GM12878 (cell line): Measurements from ENCODE around the gene EVX2. TPM values are rescaled to one million over a fixed set of nuclear protein-coding genes. Genes with fewer than 3 reads are reported as not detected.

Experiments used
- ATAC-seq: fragments of 200-7000 bp; cut with Tn5 transposase; 3 replicates; pipeline ENCODE4 v1.9.1; 2020; ENCODE audit warnings: mild to moderate bottlenecking, moderate library complexity
- BruUV-seq: library from RNA; stranded (reverse); fragments of 400-500 nt; replicated peaks from 2 replicates; lab custom pipeline; 2021; lab: Mats Ljungman, UMichigan
- CTCF ChIA-PET: fragments of 300-600 bp; sonication (Branson Sonifier 250); formaldehyde crosslinking; extraction: SDS; loops from one replicate; lab custom pipeline; 2021; ENCODE audit warnings: inconsistent platforms; lab: Yijun Ruan, JAX
- POLR2A ChIA-PET: fragments of 350-600 bp; formaldehyde crosslinking; extraction: SDS; loops from one replicate; lab custom pipeline; 2021; ENCODE audit warnings: inconsistent platforms; lab: Charles Lee
- RAD21 ChIA-PET: fragments of 300-600 bp; sonication (Branson Sonifier 250); formaldehyde crosslinking; loops from one replicate; lab custom pipeline; 2023; ENCODE audit warnings: antibody characterized with exemption; ENCODE audit not compliant: unreplicated experiment; lab: Charles Lee
- SMC1A ChIA-PET: fragments of 300-600 bp; sonication (Branson Sonifier 250); formaldehyde crosslinking; loops from one replicate; lab custom pipeline; 2023; ENCODE audit not compliant: unreplicated experiment, uncharacterized antibody; lab: Charles Lee
- DNase-seq: peaks from one replicate; pipeline ENCODE4 v3.0.0-alpha.2; 2011; ENCODE audit warnings: low read depth, low spot score
- FAIRE-seq: peaks from 3 replicates; lab custom pipeline; 2011; peaks lifted over from hg19 to GRCh38; lab: Jason Lieb, UNC
- H2AFZ ChIP-seq: 2 replicates; pipeline ENCODE4 v1.6.0; 2011; ENCODE audit warnings: low read depth, low read length, control low read depth; ENCODE audit not compliant: control insufficient read depth
- H3K27ac ChIP-seq: 2 replicates; pipeline ENCODE4 v1.5.1; 2011; ENCODE audit warnings: control low read depth; ENCODE audit not compliant: control insufficient read depth, insufficient read depth
- H3K27me3 ChIP-seq, 2 experiments: replicated peaks in 1 of 2; 2 replicates each; pipeline versions ENCODE4 v1.6.0 to v1.6.1; 2011; ENCODE audit warnings: low read length in 1 of 2; ENCODE audit not compliant: control insufficient read depth in 2 of 2, insufficient read depth in 2 of 2
- H3K36me3 ChIP-seq, 2 experiments: 2 replicates each; pipeline ENCODE4 v1.5.1; 2011; ENCODE audit warnings: low read length in 1 of 2; ENCODE audit not compliant: control insufficient read depth in 2 of 2, insufficient read depth in 2 of 2
- H3K4me1 ChIP-seq: 2 replicates; pipeline ENCODE4 v1.6.1; 2011; ENCODE audit warnings: mild to moderate bottlenecking, low read length, moderate library complexity, mixed read lengths; ENCODE audit not compliant: control insufficient read depth, insufficient read depth
- H3K4me2 ChIP-seq: 2 replicates; pipeline ENCODE4 v1.6.0; 2011; ENCODE audit warnings: control low read depth; ENCODE audit not compliant: control insufficient read depth, insufficient read depth
- H3K4me3 ChIP-seq: fragments of 200-600 bp; sonication (generic); 2 replicates; pipeline ENCODE4 v1.5.1; 2016
- H3K79me2 ChIP-seq: 2 replicates; pipeline ENCODE4 v1.6.0; 2011; ENCODE audit warnings: low read length; ENCODE audit not compliant: control insufficient read depth, insufficient read depth
- H3K9ac ChIP-seq: 2 replicates; pipeline ENCODE4 v1.8.0; 2011; ENCODE audit warnings: low read length, control low read depth, mixed read lengths; ENCODE audit not compliant: control insufficient read depth, insufficient read depth
- H3K9me3 ChIP-seq: replicated peaks from 3 replicates; pipeline ENCODE4 v1.5.1; 2011; ENCODE audit warnings: mild to moderate bottlenecking, low read length; ENCODE audit not compliant: control insufficient read depth, insufficient read depth
- H4K20me1 ChIP-seq: 2 replicates; pipeline ENCODE4 v1.6.0; 2011; ENCODE audit not compliant: control insufficient read depth, insufficient read depth
- GATAD2B ChIP-seq: fragments of 450-650 bp; conservative IDR thresholded peaks from 2 replicates; pipeline ENCODE4 v1.6.1; 2017; ENCODE audit warnings: low read depth, mild to moderate bottlenecking, moderate library complexity
- HDAC2 ChIP-seq: fragments of 200-600 bp; sonication (generic); IDR thresholded peaks from 2 replicates; pipeline ENCODE4 v1.6.1; 2017
- RAD21 ChIP-seq: IDR thresholded peaks from 2 replicates; pipeline ENCODE4 v1.6.1; 2011; ENCODE audit warnings: mild to moderate bottlenecking, low read depth, low read length, moderate library complexity; ENCODE audit not compliant: insufficient read depth
- WGBS: methylation state at CpG from one replicate; pipeline ENCODE4 v1.1.6; 2016; ENCODE audit warnings: low lambda C conversion rate; ENCODE audit not compliant: insufficient replicate concordance, insufficient coverage; ENCODE audit errors: missing lambda C conversion rate; 5-methylcytosine and 5-hydroxymethylcytosine counted together
- in situ Hi-C: fragments of 300-500 bp; cut with MboI; formaldehyde crosslinking; loops from 9 replicates; pipeline ENCODE4 v1.14.3; 2018; ENCODE audit warnings: mixed read lengths
- intact Hi-C: fragments of 100-400 bp; cut with micrococcal nuclease; formaldehyde crosslinking; loops from one replicate; pipeline ENCODE4 v1.14.2; 2022; ENCODE audit not compliant: unreplicated experiment
- polyA plus RNA-seq, 11 experiments: library from polyadenylated mRNA; depleted of rRNA in 4 of 11; unstranded in 6 of 11; stranded (reverse) in 5 of 11; fragments of >200 nt; fragmentation: Nextera tagmentation in 4 of 11; fragmentation: Illumina TruSeq in 1 of 11; extraction: Ambion mirVana in 4 of 11; extraction: Trizol in 1 of 11; gene quantifications; 1 replicate in 1 of 11; 2 replicates in 10 of 11; pipeline versions ENCODE4 v1.2.1 to v1.2.3, GENCODE V29; 2011 to 2016; ENCODE audit warnings: inconsistent platforms in 2 of 11, missing spikeins in 2 of 11, low read depth in 1 of 11
- total RNA-seq, 4 experiments: library from RNA; depleted of rRNA in 3 of 4; stranded (reverse); fragments of >200 nt in 3 of 4; fragmentation: Illumina TruSeq in 1 of 4; extraction: Trizol in 1 of 4; gene quantifications; 2 replicates each; pipeline versions ENCODE4 v1.2.1 to v1.2.3, GENCODE V29; 2013 to 2021
- TF ChIP-seq, protein P1 (sequence below): fragments of 450-650 bp; IDR thresholded peaks from 2 replicates; pipeline ENCODE4 v1.6.1; 2017; ENCODE audit warnings: borderline replicate concordance

Gene EVX2
- total and polyA plus RNA-seq, 10 of the 15 experiments (the other 5 are each of a cell fraction or from before 2014, with no cell fraction given), result not detected

DNA sequence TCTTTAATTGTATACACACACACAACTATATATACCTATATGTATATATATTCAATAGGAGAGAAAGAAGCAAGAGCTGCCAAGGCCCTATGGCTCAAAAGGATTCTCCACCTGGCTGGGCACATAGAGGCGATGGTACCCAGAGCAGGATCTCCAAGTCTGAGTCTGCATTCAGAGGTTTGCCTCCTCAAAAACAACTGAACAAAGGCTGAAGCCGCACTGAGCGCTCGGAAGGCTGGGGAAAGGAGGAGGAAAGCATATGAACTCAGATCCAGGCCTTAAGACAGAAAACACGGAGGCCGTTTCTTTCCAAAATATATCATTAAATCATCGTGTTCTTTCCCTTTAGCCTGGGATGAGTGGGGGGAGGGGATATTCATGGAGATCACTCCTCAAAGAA is 19.4 kb upstream of the EVX2 start (continued):
- TF ChIP-seq RAD21, result no peak
- no peak for TF ChIP-seq HDAC2

DNA sequence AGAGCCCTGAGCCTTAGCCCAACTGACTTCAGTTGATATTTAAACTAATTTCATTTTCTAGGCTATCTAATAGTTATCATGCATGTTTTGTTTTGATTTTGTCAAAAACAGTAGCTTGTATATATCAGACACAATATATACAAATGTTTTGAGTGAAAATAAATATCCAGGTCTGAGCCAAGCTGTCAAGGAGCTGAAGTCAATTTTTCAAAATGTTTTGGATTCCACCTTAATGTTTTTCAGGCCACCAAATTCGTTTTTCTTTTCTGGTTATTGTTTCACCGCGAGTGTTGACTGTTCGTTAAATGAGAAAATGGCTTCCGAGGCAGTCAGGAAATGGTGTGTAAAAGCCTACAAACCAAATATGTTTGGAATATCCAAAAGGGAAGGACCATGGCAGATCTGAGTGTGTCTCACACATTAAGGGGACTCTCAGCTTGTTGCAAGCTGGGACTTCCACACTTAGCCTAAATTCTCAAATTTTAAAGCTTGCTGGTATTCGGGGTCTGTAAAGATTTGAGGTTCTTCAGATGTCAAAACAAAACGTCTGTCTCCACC is 18.6 kb upstream of the EVX2 start:
- no peak for ATAC-seq
- in situ Hi-C loops (no loop called here), intact Hi-C loops (no loop called here)
- BruUV-seq, result no TSS peak
- ChIA-PET SMC1A (interaction anchor here (0.6 to 0.9 kb wide), 2 partner anchors 89 to 412 kb away, joined by 3 to 4 read pairs; no protein-coding TSS in a partner anchor), CTCF (interaction anchor here (1.0 to 2.6 kb wide), 5 partner anchors 8 to 412 kb away, joined by 3 to 11 read pairs (median 3); no protein-coding TSS in a partner anchor), RAD21 (no interaction called here), POLR2A (no interaction called here)
- Histone ChIP-seq H2AFZ (no peak overlapping the region), H3K27ac (no peak overlapping the region), H3K9ac (no peak overlapping the region), H3K9me3 (peaks cover 3% of the 10 kb centered on the region; the same call in 1 of the 3 replicates), H4K20me1 (no peaks in the 10 kb centered on the region), H3K4me2 (no peak overlapping the region), H3K4me3 (no peak overlapping the region), H3K4me1 (no peaks in the 10 kb centered on the region), H3K79me2 (no peaks in the 10 kb centered on the region), H3K36me3 (no peaks in the 10 kb centered on the region), H3K27me3 (peaks cover 18 to 48% of the 10 kb centered on the region in 2 experiments)
- 31% methylated on average over 7 of the region's 7 CpGs for WGBS
- no peak for DNase-seq
- TF ChIP-seq GATAD2B, result no peak
- TF ChIP-seq, protein P1, sequence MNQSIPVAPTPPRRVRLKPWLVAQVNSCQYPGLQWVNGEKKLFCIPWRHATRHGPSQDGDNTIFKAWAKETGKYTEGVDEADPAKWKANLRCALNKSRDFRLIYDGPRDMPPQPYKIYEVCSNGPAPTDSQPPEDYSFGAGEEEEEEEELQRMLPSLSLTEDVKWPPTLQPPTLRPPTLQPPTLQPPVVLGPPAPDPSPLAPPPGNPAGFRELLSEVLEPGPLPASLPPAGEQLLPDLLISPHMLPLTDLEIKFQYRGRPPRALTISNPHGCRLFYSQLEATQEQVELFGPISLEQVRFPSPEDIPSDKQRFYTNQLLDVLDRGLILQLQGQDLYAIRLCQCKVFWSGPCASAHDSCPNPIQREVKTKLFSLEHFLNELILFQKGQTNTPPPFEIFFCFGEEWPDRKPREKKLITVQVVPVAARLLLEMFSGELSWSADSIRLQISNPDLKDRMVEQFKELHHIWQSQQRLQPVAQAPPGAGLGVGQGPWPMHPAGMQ, result no peak
- FAIRE-seq, result no peak
